ENCODE results near the gene TOR4A.

TOR4A gene

GRCh38 chr9:137273611-137274320 is 3.8 kb upstream of the TOR4A start:
- no peak for DNase-seq

- no peak for DNase-seq
Measured at GRCh38 chr9:137275203-137275587, 2.3 kb upstream of the TOR4A start.

GRCh38 chr9:137275588-137276472 is 1.7 kb upstream of the TOR4A start:
- no peak for DNase-seq

- no peak for DNase-seq
Measured at GRCh38 chr9:137276473-137277328, 825 bp upstream of the TOR4A start.

GRCh38 chr9:137278061-137278701 is 655 bp downstream of the TOR4A start:
- DNase-seq, result no peak

- DNase-seq, result no peak
Measured at GRCh38 chr9:137278721-137279711, 1.5 kb downstream of the TOR4A start.

- DNase-seq, result no peak
Measured at GRCh38 chr9:137279741-137280473, 2.4 kb downstream of the TOR4A start.

- no peak for DNase-seq
Measured at GRCh38 chr9:137280474-137281344, 3.2 kb downstream of the TOR4A start.

GRCh38 chr9:137281345-137282116 is 4.0 kb downstream of the TOR4A start:
- no peak for DNase-seq

- DNase-seq, result no peak
Measured at GRCh38 chr9:137286975-137287383, 9.5 kb downstream of the TOR4A start.

GRCh38 chr9:137293094-137293481 is 15.6 kb downstream of the TOR4A start:
- DNase-seq, result no peak

- DNase-seq, result no peak
Measured at GRCh38 chr9:137293482-137294090, 16.1 kb downstream of the TOR4A start.

- no peak for DNase-seq
Measured at GRCh38 chr9:137294091-137294680, 16.7 kb downstream of the TOR4A start.

GRCh38 chr9:137294681-137295237 is 17.2 kb downstream of the TOR4A start:
- DNase-seq, result no peak

- DNase-seq, result peak; percentile 63
Measured at GRCh38 chr9:137295238-137295811, 17.8 kb downstream of the TOR4A start.

GRCh38 chr9:137295849-137296669 is 18.5 kb downstream of the TOR4A start:
- DNase-seq, result no peak

Data from stimulated activated CD4-positive, alpha-beta T cell treated with anti-CD3 and anti-CD28 coated beads, Interleukin-4, amount 100 ng/mL, for 1 hour (primary cell).